HG03097 (cell line): ENCODE measurements around the gene TSACC.
"Not testable (repeated sequence)": the region's sequence is repeated elsewhere in the genome, so short reads cannot be mapped to it uniquely, and the experiment has no call there.

Experiments used
- ATAC-seq: cut with Tn5 transposase; IDR thresholded peaks from one replicate; pipeline ENCODE4 v1.9.1; 2021; ENCODE audit not compliant: unreplicated experiment, low FRiP score

Gene TSACC

GRCh38 chr1:156344409-156344808, 6.1 kb downstream of the TSACC start:
- no peak for ATAC-seq

- ATAC-seq: not testable (repeated sequence)
Measured at GRCh38 chr1:156346035-156346434, 7.7 kb downstream of the TSACC start.

- no peak for ATAC-seq
Measured at GRCh38 chr1:156346636-156347035, 8.3 kb downstream of the TSACC start.

GRCh38 chr1:156347331-156347730, 9.0 kb downstream of the TSACC start:
- no peak for ATAC-seq

GRCh38 chr1:156352481-156352880, 14.2 kb downstream of the TSACC start:
- not testable (repeated sequence) for ATAC-seq

GRCh38 chr1:156356262-156356874, 18.0 kb downstream of the TSACC start:
- ATAC-seq: no peak

GRCh38 chr1:156356875-156357534, 18.7 kb downstream of the TSACC start:
- no peak for ATAC-seq

GRCh38 chr1:156357977-156358376, 19.7 kb downstream of the TSACC start:
- ATAC-seq: no peak

GRCh38 chr1:156358641-156359040, 20.3 kb downstream of the TSACC start:
- ATAC-seq: no peak

- no peak for ATAC-seq
Measured at GRCh38 chr1:156359249-156359648, 20.9 kb downstream of the TSACC start.

GRCh38 chr1:156359973-156360372, 21.6 kb downstream of the TSACC start:
- no peak for ATAC-seq

GRCh38 chr1:156360534-156360933, 22.2 kb downstream of the TSACC start:
- ATAC-seq: no peak

GRCh38 chr1:156365754-156366153, 27.4 kb downstream of the TSACC start:
- no peak for ATAC-seq

- ATAC-seq: no peak
Measured at GRCh38 chr1:156366378-156367166, 28.2 kb downstream of the TSACC start.

- ATAC-seq: no peak
Measured at GRCh38 chr1:156367383-156368156, 29.2 kb downstream of the TSACC start.

GRCh38 chr1:156368157-156368658, 29.9 kb downstream of the TSACC start:
- ATAC-seq: no peak

GRCh38 chr1:156368889-156369684, 30.8 kb downstream of the TSACC start, which contains the start of gene RHBG:
TSS of gene RHBG (plus strand) at chr1:156369211. CDS start at chr1:156369250, 39 bp downstream.
- no peak for ATAC-seq

- not testable (repeated sequence) for ATAC-seq
Measured at GRCh38 chr1:156369685-156370286, 31.5 kb downstream of the TSACC start.

GRCh38 chr1:156371553-156372264, 33.4 kb downstream of the TSACC start:
- ATAC-seq: no peak
